ENCODE data around the gene SLC6A17.

SLC6A17 gene

GRCh38 chr1:110223581-110223980, 73.3 kb downstream of the SLC6A17 start:
- no peak for FAIRE-seq

DNA sequence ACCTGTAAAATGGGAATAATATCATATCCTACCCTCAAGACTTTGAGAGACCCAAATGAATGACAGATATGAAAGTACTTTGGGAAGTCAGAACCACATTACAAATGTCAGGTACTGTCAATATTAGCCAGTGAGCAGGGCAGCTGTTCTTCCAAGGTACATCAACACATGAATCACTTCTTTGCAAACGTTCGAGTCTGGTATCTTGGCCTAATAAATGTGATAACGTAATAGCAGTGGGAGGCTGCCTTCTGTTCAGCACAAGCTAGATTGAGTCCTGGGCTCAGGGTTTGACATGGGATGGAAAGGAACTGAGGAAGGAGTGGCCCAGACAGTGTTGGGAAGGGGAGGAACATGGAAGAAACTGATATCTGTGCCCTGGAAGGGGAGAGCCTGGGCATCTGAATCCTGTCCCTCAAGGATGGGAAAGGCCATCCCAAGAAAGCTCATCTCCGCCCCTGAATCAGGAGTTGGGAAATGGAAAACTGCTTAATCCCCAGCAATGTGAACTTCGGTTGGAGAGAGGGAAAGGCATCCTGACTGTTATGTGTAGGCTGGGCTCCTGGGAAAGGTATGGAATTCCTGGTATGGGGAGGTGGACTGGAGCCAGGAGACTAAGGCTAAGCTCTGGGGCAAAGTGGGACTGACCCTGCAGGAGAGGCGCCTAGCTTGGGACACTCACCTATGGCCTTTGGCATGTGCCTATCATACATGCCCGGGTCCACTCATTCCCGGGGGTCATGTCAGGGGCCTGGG, 74.1 kb downstream of the SLC6A17 start:
- FAIRE-seq = no peak

GRCh38 chr1:110225212-110225611, 74.9 kb downstream of the SLC6A17 start:
- FAIRE-seq = no peak

DNA sequence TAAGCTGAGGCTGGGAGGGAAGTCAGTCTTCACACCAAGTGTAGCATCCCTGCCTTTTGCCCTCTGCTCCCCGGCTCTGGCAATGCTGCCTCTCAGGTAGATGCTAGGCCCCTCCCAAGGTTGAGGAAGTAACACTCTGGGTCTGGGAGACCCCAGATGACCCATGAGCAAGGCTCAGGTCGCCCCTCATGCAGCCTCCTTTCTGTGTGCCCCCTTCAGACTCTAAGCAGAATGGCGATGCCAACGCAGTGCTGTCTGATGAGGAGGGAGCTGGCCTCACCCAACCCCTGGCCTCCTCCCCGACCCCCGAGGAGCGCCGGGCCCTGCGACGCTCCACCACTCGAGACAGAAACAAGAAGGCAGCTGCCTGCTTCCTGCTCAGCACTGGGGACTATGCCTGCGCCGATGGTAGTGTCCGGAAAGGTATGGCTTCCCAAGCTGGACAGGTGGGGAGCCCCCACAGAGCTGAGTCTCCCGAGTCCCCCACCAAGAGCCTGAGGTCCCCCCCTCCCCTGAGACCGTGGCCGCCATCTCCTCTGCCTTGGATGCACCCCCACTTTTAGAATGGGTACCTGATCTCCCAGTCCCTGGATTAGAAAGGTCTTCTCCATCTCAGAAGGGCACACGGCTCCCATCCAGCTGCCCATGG, 75.6 kb downstream of the SLC6A17 start:
- no peak for FAIRE-seq

- FAIRE-seq = no peak
Observed at GRCh38 chr1:110227774-110228173, 77.5 kb downstream of the SLC6A17 start.

DNA sequence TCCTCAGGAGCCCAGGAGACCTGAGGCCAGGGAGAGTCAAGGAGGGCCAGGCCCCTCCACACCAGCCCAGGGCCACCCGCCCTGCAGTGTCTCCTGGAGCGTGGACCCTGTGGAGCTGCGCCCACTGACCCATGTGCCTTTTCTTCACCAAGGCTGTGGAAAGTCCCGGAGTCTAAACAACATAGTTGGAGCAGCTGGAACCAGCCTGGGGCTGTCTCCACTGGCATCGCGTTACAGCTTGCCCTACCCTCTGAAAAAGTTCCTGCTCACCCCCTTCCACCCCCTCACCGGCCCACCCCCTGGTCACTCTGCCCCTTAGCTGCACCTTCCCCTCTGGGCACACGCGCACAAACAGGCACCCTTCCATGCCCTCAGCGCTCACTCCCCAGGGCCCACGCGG, 78.1 kb downstream of the SLC6A17 start:
- FAIRE-seq = no peak

- FAIRE-seq = no peak
Observed at GRCh38 chr1:110228869-110229268, 78.6 kb downstream of the SLC6A17 start.

DNA sequence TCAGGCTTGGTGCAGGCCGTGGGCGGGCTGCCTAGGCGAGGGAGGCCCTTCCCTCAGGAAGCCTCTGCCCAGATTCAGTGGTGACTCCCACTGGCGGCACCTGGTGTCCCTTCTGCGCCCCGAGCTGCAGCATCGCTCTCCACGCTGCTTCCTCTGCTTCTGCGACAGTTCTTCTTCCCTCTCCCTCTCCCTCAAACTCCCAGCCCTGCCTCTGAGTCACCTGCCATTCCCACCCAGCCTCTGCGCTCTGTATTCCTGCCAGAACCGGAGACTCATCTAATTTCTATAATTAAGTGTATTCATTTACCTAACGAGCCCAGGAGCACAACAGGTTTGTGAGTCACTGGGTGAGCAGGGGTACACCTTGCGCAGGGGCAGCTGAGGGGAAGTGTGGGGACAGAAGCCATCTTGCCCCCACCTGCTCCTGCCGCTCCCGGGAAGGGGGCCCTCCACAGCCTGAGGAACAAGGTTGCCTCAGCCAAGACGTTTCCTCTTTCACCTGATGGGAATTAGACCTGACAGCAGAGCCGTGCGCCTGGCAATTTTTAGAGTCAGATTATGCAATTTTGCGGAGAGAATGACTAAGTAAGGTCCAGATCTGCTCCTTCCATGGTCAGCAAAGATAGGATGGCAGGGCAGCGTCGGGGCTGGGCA, 79.2 kb downstream of the SLC6A17 start:
- no peak for FAIRE-seq

GRCh38 chr1:110230381-110231199, 80.3 kb downstream of the SLC6A17 start:
- no peak for FAIRE-seq

DNA sequence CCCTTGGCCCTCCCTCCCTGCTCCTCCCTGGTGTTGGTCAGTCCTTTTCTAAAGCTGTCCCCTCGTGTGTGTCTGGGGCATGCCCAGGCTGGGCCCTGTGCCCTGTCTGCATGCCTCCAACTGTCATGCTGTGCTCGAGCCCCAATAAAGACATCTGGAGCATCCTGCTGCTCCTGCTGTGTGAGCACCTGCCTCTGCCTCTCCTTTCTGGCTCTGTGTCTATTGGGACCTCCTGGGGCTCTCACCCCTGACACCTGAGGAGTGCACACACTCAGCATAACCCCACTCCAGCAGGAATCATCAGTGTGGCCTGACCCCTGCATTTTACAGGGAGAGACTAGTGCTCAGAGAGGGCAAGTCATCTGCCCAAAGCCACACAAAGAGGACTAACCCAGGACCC, 83.6 kb downstream of the SLC6A17 start:
- no peak for FAIRE-seq

- FAIRE-seq = no peak
Observed at GRCh38 chr1:110234691-110235090, 84.4 kb downstream of the SLC6A17 start.

DNA sequence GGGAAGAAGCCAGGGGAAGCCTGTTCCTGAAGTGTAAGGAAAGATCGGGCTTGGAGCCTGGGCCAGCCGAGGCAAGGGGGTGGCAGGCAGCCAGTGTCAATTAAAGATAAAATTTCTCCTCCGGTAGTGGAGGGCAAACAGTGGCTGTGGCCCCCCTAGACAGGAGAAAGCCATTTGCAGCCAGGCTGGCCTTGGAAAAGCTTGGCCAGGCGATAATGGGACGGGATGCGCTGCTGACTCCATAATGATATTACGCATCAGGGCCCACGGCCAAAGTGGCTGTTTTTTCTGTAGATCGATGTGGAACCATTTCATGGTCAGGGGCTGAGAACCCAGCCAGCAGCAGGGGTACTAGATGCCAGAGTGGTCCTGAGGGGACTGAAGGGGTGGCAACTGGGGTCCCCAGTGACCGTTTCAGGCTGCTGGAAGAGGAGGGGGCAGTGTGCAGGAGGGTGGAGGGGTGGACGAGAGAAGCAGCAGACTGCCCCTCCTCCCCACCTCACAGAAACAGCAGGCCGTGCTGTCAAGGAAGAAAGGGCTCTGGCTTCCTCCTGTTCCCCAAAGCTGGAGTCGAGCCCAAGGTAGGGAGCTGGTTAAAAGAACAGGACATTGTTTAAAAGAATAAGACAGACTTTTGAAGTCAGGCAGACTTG, 85.0 kb downstream of the SLC6A17 start:
- no peak for FAIRE-seq

DNA sequence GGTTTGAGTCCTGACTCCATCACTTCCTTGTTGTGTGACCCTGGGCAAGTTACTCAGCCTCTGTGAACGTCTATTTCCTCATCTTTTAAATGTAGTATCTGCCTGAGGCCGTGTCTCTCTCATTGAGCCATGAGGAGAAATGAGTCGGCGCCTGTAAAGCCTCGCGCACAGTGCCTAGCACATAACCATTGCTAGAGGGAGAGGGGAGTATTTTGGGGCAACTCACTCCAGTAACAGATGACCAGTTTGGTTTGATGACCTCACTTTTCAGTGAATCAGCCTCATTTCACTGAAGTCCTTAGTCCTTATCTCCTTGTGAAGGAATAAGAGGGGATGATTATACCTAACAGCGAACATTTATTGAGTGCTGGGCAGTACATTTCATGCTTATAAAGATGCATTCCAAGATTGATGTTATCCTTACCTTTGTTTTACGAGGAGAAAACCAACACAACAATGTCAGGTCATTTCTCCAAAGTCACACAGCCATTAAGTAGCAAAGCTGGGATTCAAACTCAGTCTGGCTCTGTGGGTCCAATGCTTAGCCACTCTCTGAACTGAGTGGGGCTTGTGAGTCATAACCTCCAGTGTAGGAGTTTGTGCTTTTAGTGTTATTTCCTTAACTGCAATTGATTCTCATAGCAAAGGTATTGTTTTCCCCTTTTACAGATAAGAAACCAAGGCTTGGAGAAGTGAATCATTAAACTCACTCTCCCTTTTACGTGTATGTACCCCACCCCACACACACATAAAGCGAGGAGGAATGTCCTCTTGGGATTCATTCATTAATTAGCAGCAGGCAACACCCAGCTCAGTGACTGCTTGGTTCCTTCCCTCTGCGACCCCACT, 85.8 kb downstream of the SLC6A17 start:
- no peak for FAIRE-seq

DNA sequence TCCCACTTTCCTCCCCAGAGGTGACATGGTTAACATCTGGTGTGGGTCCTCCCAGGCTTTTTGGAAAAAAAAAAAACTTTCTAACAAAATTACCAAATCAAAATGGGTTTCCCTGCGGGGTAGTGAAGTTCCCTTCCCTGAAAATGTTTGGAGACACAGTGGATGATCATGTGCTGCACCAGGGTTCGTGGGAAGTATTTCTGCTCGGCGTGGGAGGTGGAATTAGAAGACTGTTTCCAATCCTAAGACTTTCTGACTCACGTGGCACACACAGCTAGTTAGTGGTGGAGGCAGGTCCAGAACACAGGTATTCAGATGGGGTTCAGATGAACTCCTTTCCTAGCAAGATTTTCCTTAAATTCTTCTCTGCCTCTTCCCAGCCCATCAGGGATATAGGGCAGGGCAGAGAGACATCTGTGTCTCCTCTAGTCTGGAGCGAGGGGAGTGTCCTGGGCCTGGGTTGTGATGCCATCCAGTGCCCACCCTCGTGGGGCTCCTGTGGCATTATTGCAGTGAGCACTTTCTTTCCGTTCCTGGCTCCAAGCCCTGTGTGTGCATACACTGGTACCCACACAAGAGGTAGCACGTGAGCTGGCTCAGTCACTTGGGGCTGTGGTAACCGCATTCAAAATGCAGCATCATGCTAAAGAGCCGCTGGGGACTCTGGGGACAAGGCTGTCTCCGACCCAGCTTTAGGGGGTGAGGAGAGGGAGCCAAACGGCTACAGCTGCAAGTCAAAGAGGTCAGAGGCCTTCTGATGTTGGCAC, 87.3 kb downstream of the SLC6A17 start:
- no peak for FAIRE-seq

GRCh38 chr1:110239441-110240430, 89.4 kb downstream of the SLC6A17 start:
- FAIRE-seq = no peak

DNA sequence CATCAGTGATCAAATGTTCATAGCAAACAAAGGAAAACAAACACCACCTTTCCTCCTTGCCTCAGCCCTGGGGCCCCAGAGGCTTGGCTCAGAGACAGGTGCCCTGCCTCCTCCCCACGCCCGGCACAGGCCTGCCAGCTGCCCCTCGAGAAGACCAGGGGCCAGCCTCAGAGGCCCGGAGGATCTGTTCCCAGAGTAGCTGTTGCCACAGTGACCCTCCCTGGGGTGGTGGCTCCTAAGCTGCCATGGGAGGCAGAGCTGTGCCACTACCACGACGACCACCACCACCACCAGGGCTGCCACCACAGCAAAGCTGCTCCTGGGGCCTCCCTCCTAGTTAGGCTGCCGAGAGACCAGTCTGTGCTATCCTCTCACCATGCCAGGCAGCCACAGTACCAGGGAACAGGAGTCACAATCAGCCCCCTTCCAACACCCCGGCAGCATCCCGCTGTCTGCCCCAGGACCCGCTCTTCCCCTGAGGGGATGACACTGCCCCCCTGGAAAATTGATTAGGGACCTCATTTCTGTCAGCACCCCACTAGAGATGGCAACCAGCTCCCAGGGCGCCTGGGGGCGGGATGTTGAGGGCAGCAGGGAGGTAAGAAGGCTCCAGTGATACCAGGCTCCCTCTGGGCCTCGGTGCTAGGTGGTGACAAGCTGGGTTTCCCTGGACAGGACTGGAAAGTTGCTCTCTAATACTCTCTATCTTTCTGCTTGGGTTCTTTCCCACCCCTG, 90.3 kb downstream of the SLC6A17 start:
- no peak for FAIRE-seq

- FAIRE-seq = no peak
Observed at GRCh38 chr1:110241516-110241915, 91.2 kb downstream of the SLC6A17 start.

- no peak for FAIRE-seq
Observed at GRCh38 chr1:110242062-110242461, 91.8 kb downstream of the SLC6A17 start.

- no peak for FAIRE-seq
Observed at GRCh38 chr1:110242731-110243130, 92.4 kb downstream of the SLC6A17 start.

All from A204.1 (cell line).